ENCODE data around the gene F7.
A peak's percentile ranks its signal among the peaks of the same experiment; 100 is the strongest.

F7 gene

GRCh38 chr13:113096052-113096744 lies 9.4 kb upstream of the F7 start:
- H3K18ac ChIP-seq (ENCODE audit: low read depth in 1 of 2, low read length in 2 of 2): no peak overlapping the region
- no peak overlapping the region for H2BK12ac ChIP-seq (ENCODE audit: low read length in 2 of 2)
- no peak overlapping the region for H4K8ac ChIP-seq (ENCODE audit: low read length)
- no peak overlapping the region for H2AK5ac ChIP-seq (ENCODE audit: low read length, severe bottlenecking)
- no peak overlapping the region for H3K23ac ChIP-seq (ENCODE audit: low read length in 2 of 2)
- no peak overlapping the region for H3K4me2 ChIP-seq (ENCODE audit: low read length, poor library complexity, severe bottlenecking)
- no peak overlapping the region for H3K14ac ChIP-seq (ENCODE audit: low read length in 2 of 2)
- DNase-seq: no peak
- no peak overlapping the region for H4K91ac ChIP-seq (ENCODE audit: low read length)
- no peaks in the 10 kb centered on the region for H3K79me1 ChIP-seq (replicated peaks; ENCODE audit: low read length, poor library complexity, severe bottlenecking)
- no peak overlapping the region for H2BK5ac ChIP-seq (ENCODE audit: low read depth, low read length, poor library complexity, severe bottlenecking)
- H3K9me3 ChIP-seq (ENCODE audit: control insufficient read depth, low read length): no peaks in the 10 kb centered on the region
- no peak overlapping the region for H2AFZ ChIP-seq (ENCODE audit: low read depth, low read length)
- H3K27ac ChIP-seq (ENCODE audit: low read length, poor library complexity, severe bottlenecking): no peak overlapping the region
- no peak overlapping the region for H3K9ac ChIP-seq (ENCODE audit: low read length)
- H3K36me3 ChIP-seq (ENCODE audit: control insufficient read depth in 1 of 2, insufficient read depth in 2 of 2, low read depth in 1 of 2, low read length in 2 of 2): no peaks in the 10 kb centered on the region
- no peak overlapping the region for H3K4ac ChIP-seq (ENCODE audit: low read depth in 1 of 2, low read length in 2 of 2)
- no peak overlapping the region for H2BK15ac ChIP-seq (ENCODE audit: low read depth, poor library complexity, severe bottlenecking)
- 93% methylated on average over 61 of the region's 61 CpGs for WGBS
- H2BK120ac ChIP-seq (ENCODE audit: low read depth, low read length): no peak overlapping the region
- H3K4me3 ChIP-seq (ENCODE audit: insufficient read depth in 1 of 2, low read depth in 1 of 2, low read length in 2 of 2): peak overlapping the region in 1 of 2 experiments; percentile 14
- peaks cover 40 to 48% of the 10 kb centered on the region in 2 experiments for H3K27me3 ChIP-seq (ENCODE audit: control insufficient read depth in 1 of 2, insufficient read depth in 1 of 2, low read length in 2 of 2)
- peaks cover 6% of the 10 kb centered on the region for H3K4me1 ChIP-seq (ENCODE audit: control insufficient read depth, insufficient read depth, low read depth, low read length)

GRCh38 chr13:113096745-113097305 lies 8.8 kb upstream of the F7 start:
- no peak overlapping the region for H3K14ac ChIP-seq (ENCODE audit: low read length in 2 of 2)
- no peak overlapping the region for H4K8ac ChIP-seq (ENCODE audit: low read length)
- no peak overlapping the region for H3K9ac ChIP-seq (ENCODE audit: low read length)
- H3K18ac ChIP-seq (ENCODE audit: low read depth in 1 of 2, low read length in 2 of 2): no peak overlapping the region
- no peak overlapping the region for H3K27ac ChIP-seq (ENCODE audit: low read length, poor library complexity, severe bottlenecking)
- no peak overlapping the region for H3K4ac ChIP-seq (ENCODE audit: low read depth in 1 of 2, low read length in 2 of 2)
- no peaks in the 10 kb centered on the region for H3K79me1 ChIP-seq (replicated peaks; ENCODE audit: low read length, poor library complexity, severe bottlenecking)
- no peak overlapping the region for H3K4me3 ChIP-seq (ENCODE audit: insufficient read depth in 1 of 2, low read depth in 1 of 2, low read length in 2 of 2)
- no peaks in the 10 kb centered on the region for H3K36me3 ChIP-seq (ENCODE audit: control insufficient read depth in 1 of 2, insufficient read depth in 2 of 2, low read depth in 1 of 2, low read length in 2 of 2)
- H2BK5ac ChIP-seq (ENCODE audit: low read depth, low read length, poor library complexity, severe bottlenecking): no peak overlapping the region
- no peaks in the 10 kb centered on the region for H3K9me3 ChIP-seq (ENCODE audit: control insufficient read depth, low read length)
- 97% methylated on average over 52 of the region's 52 CpGs for WGBS
- H4K91ac ChIP-seq (ENCODE audit: low read length): no peak overlapping the region
- no peak overlapping the region for H2BK120ac ChIP-seq (ENCODE audit: low read depth, low read length)
- no peak overlapping the region for H2AK5ac ChIP-seq (ENCODE audit: low read length, severe bottlenecking)
- H3K4me1 ChIP-seq (ENCODE audit: control insufficient read depth, insufficient read depth, low read depth, low read length): peaks cover 6% of the 10 kb centered on the region
- no peak overlapping the region for H2BK15ac ChIP-seq (ENCODE audit: low read depth, poor library complexity, severe bottlenecking)
- H3K23ac ChIP-seq (ENCODE audit: low read length in 2 of 2): no peak overlapping the region
- no peak for DNase-seq
- peaks cover 36 to 47% of the 10 kb centered on the region in 2 experiments for H3K27me3 ChIP-seq (ENCODE audit: control insufficient read depth in 1 of 2, insufficient read depth in 1 of 2, low read length in 2 of 2)
- H2BK12ac ChIP-seq (ENCODE audit: low read length in 2 of 2): no peak overlapping the region
- H3K4me2 ChIP-seq (ENCODE audit: low read length, poor library complexity, severe bottlenecking): no peak overlapping the region
- H2AFZ ChIP-seq (ENCODE audit: low read depth, low read length): no peak overlapping the region

GRCh38 chr13:113097651-113098050 lies 7.9 kb upstream of the F7 start:
- H2AFZ ChIP-seq (ENCODE audit: low read depth, low read length): no peak overlapping the region
- no peak overlapping the region for H2AK5ac ChIP-seq (ENCODE audit: low read length, severe bottlenecking)
- no peak for DNase-seq
- no peak overlapping the region for H2BK120ac ChIP-seq (ENCODE audit: low read depth, low read length)
- H3K9me3 ChIP-seq (ENCODE audit: control insufficient read depth, low read length): no peaks in the 10 kb centered on the region
- no peak overlapping the region for H4K8ac ChIP-seq (ENCODE audit: low read length)
- no peaks in the 10 kb centered on the region for H3K79me1 ChIP-seq (replicated peaks; ENCODE audit: low read length, poor library complexity, severe bottlenecking)
- no peak overlapping the region for H3K27ac ChIP-seq (ENCODE audit: low read length, poor library complexity, severe bottlenecking)
- peaks cover 32 to 42% of the 10 kb centered on the region in 2 experiments for H3K27me3 ChIP-seq (ENCODE audit: control insufficient read depth in 1 of 2, insufficient read depth in 1 of 2, low read length in 2 of 2)
- peak overlapping the region; percentile 25 for H3K9ac ChIP-seq (ENCODE audit: low read length)
- H3K18ac ChIP-seq (ENCODE audit: low read depth in 1 of 2, low read length in 2 of 2): no peak overlapping the region
- no peaks in the 10 kb centered on the region for H3K36me3 ChIP-seq (ENCODE audit: control insufficient read depth in 1 of 2, insufficient read depth in 2 of 2, low read depth in 1 of 2, low read length in 2 of 2)
- no peak overlapping the region for H2BK5ac ChIP-seq (ENCODE audit: low read depth, low read length, poor library complexity, severe bottlenecking)
- H4K91ac ChIP-seq (ENCODE audit: low read length): no peak overlapping the region
- peaks cover 6% of the 10 kb centered on the region for H3K4me1 ChIP-seq (ENCODE audit: control insufficient read depth, insufficient read depth, low read depth, low read length)
- no peak overlapping the region for H2BK12ac ChIP-seq (ENCODE audit: low read length in 2 of 2)
- WGBS: 81% methylated on average over 3 of the region's 7 CpGs
- no peak overlapping the region for H3K14ac ChIP-seq (ENCODE audit: low read length in 2 of 2)
- H3K4me3 ChIP-seq (ENCODE audit: insufficient read depth in 1 of 2, low read depth in 1 of 2, low read length in 2 of 2): peak overlapping the region in 1 of 2 experiments; percentile 52
- no peak overlapping the region for H3K4ac ChIP-seq (ENCODE audit: low read depth in 1 of 2, low read length in 2 of 2)
- H3K4me2 ChIP-seq (ENCODE audit: low read length, poor library complexity, severe bottlenecking): no peak overlapping the region
- H3K23ac ChIP-seq (ENCODE audit: low read length in 2 of 2): no peak overlapping the region
- no peak overlapping the region for H2BK15ac ChIP-seq (ENCODE audit: low read depth, poor library complexity, severe bottlenecking)

- Histone ChIP-seq H3K9me3 (ENCODE audit: control insufficient read depth, low read length) (no peaks in the 10 kb centered on the region), H2BK5ac (ENCODE audit: low read depth, low read length, poor library complexity, severe bottlenecking) (no peak overlapping the region), H4K91ac (ENCODE audit: low read length) (no peak overlapping the region), H3K4me3 (ENCODE audit: insufficient read depth in 1 of 2, low read depth in 1 of 2, low read length in 2 of 2) (peak overlapping the region in 1 of 2 experiments; percentile 52), H3K27me3 (ENCODE audit: control insufficient read depth in 1 of 2, insufficient read depth in 1 of 2, low read length in 2 of 2) (peaks cover 34 to 40% of the 10 kb centered on the region in 2 experiments), H3K27ac (ENCODE audit: low read length, poor library complexity, severe bottlenecking) (no peak overlapping the region), H3K23ac (ENCODE audit: low read length in 2 of 2) (no peak overlapping the region), H3K36me3 (ENCODE audit: control insufficient read depth in 1 of 2, insufficient read depth in 2 of 2, low read depth in 1 of 2, low read length in 2 of 2) (no peaks in the 10 kb centered on the region), H3K79me1 (replicated peaks; ENCODE audit: low read length, poor library complexity, severe bottlenecking) (no peaks in the 10 kb centered on the region), H3K4me2 (ENCODE audit: low read length, poor library complexity, severe bottlenecking) (no peak overlapping the region), H2BK120ac (ENCODE audit: low read depth, low read length) (no peak overlapping the region), H3K14ac (ENCODE audit: low read length in 2 of 2) (no peak overlapping the region), H3K4ac (ENCODE audit: low read depth in 1 of 2, low read length in 2 of 2) (no peak overlapping the region), H3K4me1 (ENCODE audit: control insufficient read depth, insufficient read depth, low read depth, low read length) (peaks cover 7% of the 10 kb centered on the region), H4K8ac (ENCODE audit: low read length) (no peak overlapping the region), H2AK5ac (ENCODE audit: low read length, severe bottlenecking) (no peak overlapping the region), H2BK12ac (ENCODE audit: low read length in 2 of 2) (no peak overlapping the region), H3K9ac (ENCODE audit: low read length) (peak overlapping the region; percentile 3), H2AFZ (ENCODE audit: low read depth, low read length) (no peak overlapping the region), H2BK15ac (ENCODE audit: low read depth, poor library complexity, severe bottlenecking) (no peak overlapping the region), H3K18ac (ENCODE audit: low read depth in 1 of 2, low read length in 2 of 2) (no peak overlapping the region)
- no peak for DNase-seq
- WGBS: 90% methylated on average over 26 of the region's 30 CpGs
These were observed 7.3 kb upstream of the F7 start for GRCh38 chr13:113098162-113098732.

Data from mesenchymal stem cell (in vitro differentiated cells and primary cell).